CD4-positive, alpha-beta T cell treated with Interleukin-17A for 4 hours (primary cell): ENCODE data around the gene SNRPF.
"Not testable (repeated sequence)": the region's sequence is repeated elsewhere in the genome, so short reads cannot be mapped to it uniquely, and the experiment has no call there.

Experiments used
- DNase-seq: peaks from one replicate; pipeline ENCODE4 v3.0.0-alpha.2; 2020; ENCODE audit warnings: mixed read lengths

SNRPF gene

GRCh38 chr12:95858451-95859343 is at the start of gene SNRPF:
SNRPF (plus strand) TSS chr12:95858952; CDS start chr12:95859074, 122 bp downstream.
- DNase-seq = peak; percentile 91

DNA sequence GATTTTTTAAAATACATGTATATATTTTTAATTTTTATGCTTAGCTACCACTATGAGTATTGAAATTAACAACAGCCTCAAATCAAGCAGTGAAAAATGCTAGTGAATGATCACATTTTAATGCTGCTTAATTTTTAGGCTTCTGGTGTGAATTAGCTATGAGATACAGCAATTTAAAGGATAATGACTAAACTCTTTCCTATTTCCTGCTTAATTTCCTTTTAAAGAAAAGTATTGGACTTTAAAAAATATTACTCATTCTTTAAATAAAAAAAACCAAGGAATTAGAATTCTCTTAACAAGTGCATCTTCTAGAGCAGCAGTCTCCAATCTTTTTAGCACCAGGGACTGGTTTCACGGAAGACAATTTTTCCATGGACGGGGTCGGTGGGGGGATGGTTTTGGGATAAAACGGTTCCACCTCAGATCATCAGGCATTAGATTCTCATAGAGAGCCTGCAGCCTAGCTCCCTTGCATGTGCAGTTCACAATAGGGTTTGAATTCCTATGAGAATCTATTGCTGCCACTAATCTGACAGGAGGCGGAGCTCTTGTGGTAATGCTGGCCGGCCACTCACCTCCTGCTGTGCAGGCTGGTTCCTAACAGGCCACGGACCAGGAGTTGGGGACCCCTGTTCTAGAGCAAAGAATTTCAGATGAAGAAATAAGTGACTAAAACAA is 49.6 kb upstream of the SNRPF start:
- no peak for DNase-seq

DNA sequence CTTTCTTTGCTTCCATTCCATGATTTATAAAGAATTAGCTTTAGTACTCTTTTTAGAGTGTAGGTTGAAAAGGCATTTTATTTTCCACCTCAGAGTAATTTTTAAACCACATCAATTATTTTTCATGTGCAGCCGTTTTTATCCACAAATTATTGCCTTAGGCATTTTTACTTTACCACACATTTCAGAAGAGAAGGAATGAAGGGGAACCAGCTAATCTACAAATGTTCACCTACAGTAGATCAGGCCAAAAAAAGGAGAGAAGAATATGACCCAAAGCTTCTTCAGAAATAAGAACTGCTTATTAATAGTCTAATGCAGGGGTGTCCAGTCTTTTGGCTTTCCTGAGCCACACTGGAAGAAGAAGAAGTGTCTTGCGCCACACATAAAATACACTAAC is 48.3 kb upstream of the SNRPF start:
- DNase-seq = no peak

DNA sequence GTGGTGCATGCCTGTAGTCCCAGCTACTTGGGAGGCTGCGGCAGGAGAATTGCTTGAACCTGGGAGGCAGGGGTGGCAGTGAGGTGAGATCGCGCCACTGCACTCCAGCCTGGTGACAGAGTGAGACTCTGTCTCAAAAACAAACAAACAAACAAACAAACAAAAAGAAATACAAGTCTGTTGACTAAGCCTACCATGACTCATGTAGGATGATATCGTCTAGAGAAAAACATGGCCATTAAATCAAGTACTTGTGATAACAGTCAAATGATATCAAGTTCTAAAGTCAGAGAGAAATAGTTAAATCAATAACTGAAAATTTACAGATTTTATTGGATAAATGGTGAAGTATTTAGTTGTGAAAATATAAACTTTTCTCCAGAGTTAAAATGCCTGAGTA is 46.6 kb upstream of the SNRPF start:
- not testable (repeated sequence) for DNase-seq

DNA sequence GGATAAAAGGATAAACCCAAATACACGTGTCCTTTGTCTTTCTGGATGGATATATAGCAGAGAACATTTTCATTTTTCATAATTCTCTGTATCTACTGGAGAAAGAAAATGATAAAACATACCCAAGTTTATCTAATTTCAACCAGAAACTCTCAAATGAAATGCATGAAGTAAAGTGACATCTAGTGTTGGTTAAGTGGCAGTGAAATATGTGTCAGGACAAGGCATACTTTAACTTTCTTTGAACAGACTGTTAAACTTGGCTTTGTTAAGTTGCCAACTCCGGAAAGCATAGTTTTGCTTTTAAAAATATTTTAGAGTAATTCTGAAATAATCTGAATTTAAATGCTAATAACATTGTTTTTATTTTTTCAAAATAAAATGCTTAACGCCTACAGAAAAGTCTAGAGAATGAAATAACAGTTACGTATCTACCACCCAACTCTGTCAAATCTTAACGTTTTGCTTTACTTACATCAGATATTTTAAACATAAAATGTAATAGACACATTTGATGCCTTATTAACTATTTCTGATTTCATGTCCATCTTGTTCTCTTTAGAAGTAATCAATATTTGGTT is 43.0 kb upstream of the SNRPF start:
- no peak for DNase-seq

GRCh38 chr12:95820096-95820703 is 38.6 kb upstream of the SNRPF start:
- DNase-seq = peak; percentile 17

DNA sequence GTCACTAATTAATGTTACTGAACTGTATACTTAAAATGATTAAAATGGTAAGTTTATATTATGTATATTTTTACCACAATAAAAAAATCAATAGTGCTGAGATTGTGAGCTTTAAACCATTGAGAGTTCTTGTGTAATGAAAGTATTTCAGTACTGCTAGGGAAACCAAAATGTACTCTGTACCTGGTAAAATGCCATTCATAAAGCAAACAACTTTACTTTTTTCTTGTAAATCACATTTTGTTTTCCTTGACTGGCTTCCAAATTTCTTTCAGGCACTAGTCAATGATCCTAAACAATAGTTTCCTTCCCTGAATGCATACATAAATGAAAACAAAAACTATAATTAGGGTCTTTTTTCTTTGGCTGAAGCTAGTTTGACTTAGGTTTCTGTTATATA is 29.4 kb upstream of the SNRPF start:
- DNase-seq = no peak

- DNase-seq = no peak
These were observed 28.2 kb upstream of the SNRPF start for GRCh38 chr12:95830335-95831089.

DNA sequence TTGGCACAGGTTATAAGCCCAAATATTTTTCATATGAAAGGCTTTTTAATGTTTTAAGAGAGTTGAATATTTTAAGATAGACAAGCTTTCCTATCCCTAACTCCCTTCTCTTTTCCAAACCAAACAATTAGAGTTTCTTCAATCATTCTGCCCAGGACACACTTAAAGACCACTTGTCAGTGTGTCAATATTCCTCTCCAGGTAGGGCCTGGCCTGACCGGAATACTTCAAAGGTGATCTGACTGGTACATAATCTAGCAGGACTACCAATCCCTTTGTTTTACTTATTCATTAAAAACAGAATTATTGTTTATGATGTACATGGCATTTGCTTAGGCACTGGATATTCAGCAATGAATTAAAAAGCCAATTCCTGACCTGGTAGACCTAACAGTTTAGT is 24.2 kb upstream of the SNRPF start:
- no peak for DNase-seq

GRCh38 chr12:95836185-95836609 is 22.6 kb upstream of the SNRPF start:
- DNase-seq = no peak

GRCh38 chr12:95836630-95837239 is 22.0 kb upstream of the SNRPF start:
- DNase-seq = no peak

GRCh38 chr12:95837240-95838038 is 21.3 kb upstream of the SNRPF start:
- no peak for DNase-seq

- DNase-seq = peak; percentile 3
These were observed 20.6 kb upstream of the SNRPF start for GRCh38 chr12:95838125-95838524.

- DNase-seq = not testable (repeated sequence)
These were observed 16.3 kb upstream of the SNRPF start for GRCh38 chr12:95842426-95842825.

DNA sequence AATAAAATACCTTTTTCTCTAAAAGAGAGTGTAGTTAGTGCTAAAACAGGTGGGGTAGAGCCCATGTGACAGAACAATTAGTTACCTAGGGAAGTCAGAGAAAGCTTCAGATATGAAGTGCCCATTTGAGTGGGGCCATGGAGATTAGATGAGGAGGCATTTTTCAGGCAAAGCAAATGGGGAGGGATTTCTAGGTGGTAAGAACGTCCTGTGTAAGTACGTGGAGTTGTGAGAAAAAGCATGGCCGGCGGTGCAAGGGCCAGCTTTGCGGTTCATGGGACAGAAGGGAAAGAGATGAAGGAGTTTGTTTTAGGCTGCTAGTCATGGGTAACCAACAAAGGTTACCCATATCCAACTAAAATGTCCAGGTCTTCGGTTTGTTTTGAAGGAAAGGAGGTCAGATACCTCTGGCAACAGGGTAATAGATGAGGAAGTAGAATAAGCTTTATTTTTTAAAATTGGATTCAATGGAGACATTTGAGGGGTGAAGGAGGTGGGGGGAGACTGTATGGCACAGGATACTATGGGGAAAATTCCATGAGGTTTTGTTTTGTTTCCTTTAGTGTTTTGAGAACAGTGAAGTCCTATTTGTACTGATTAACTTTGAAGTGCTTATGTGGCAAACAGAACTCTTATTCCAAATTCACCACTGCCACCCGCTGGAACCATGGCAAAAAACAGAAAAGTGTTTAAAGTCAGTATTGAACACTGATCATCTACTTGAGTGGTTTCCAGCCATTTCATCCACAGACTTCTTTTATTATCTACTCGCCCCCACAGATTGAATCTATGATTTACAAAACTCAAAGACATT is 10.0 kb upstream of the SNRPF start:
- no peak for DNase-seq

GRCh38 chr12:95851606-95852005 is 7.1 kb upstream of the SNRPF start:
- no peak for DNase-seq

- no peak for DNase-seq
These were observed 6.6 kb upstream of the SNRPF start for GRCh38 chr12:95852133-95852532.

GRCh38 chr12:95857156-95857555 is 1.6 kb upstream of the SNRPF start:
- DNase-seq = no peak

- DNase-seq = no peak
These were observed 953 bp upstream of the SNRPF start for GRCh38 chr12:95857799-95858198.

GRCh38 chr12:95859344-95859816 is 628 bp downstream of the SNRPF start:
- DNase-seq = no peak
